GM21737 (cell line): ENCODE data around the gene ANGPTL2.

ENCODE experiments used
- ATAC-seq: cut with Tn5 transposase; IDR thresholded peaks from one replicate; pipeline ENCODE4 v1.9.1; 2021; ENCODE audit warnings: mild to moderate bottlenecking, moderate library complexity; ENCODE audit not compliant: unreplicated experiment

ANGPTL2 gene

DNA sequence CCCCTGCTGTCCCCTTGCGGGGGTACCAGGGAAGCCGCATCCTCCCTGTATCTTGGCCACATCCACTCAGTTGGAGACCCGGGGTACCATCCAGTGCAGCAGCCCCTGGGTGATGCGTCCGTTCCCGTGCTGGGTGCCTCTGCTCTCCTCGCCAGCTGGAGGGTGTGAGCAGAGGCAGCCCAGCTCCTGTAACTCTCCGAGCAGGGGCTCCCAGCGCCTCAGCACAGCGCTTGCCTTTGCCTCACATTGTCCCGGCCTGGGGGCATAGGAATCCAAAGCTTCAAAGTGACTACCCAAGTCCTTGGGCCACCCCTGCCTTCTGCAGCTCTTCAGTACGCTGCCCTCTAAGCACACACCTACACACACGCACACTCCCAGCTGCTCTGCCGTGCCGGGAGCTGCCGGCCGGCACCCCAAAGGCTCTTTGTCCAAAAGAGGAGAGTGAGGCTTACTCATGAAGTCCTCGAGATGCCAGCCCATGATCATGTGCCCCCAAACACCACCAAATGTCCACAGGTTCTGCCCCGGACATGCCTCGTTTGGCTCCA lies 733 bp downstream of the ANGPTL2 start:
- ATAC-seq, result no peak

DNA sequence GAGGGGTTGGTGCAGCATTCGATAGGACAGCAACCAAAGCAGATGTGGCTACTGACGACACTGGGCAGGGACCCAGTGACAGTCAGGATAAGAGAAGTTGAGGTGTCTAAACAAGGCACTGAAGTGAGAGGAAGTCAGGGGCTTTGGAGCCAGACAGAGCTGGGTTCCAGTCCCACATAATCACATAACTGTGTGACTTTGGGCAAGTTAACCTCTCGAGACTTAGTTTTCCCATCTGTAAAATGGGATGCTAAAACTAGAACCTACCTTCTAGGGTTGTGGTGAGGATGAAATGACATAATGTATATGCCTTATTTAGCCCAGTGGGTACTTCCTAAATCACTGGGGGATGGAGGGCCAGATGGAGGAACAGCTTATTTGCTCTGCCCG lies 3.1 kb downstream of the ANGPTL2 start:
- ATAC-seq, result no peak

DNA sequence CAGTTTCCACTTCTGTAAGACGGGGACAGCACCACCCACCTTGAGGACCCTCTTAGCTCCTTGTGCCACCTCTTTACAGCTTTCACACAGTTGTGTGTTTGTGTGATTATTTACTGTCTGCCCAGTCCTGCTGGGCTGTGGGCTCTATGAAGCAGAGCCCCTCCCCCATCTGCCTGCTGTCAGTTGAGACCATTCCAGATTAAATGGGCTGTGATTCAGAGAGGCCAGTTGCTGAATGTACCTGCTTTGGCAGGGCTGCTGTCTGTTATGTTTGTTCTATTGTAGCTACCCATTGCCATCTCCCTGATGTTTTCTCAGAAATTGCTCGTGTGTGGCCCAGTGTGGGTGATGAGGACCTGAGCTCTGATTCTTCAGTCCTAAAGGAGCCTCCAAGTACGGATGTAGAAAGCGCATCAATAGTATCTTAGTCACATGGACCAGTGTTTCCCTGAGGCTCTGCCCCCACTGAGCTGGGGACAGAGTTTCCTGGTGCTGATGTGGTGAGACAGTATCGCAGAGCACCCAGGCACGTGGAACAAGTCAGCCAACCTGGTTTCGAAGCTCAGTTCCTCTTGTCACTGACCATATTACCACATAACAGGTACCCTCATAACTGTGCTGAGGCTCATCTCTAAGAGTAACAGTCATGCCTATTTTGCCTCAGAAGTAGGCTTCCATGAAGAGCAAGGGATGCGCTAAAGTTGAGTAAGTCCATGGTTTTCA lies 3.7 kb downstream of the ANGPTL2 start:
- ATAC-seq, result no peak

DNA sequence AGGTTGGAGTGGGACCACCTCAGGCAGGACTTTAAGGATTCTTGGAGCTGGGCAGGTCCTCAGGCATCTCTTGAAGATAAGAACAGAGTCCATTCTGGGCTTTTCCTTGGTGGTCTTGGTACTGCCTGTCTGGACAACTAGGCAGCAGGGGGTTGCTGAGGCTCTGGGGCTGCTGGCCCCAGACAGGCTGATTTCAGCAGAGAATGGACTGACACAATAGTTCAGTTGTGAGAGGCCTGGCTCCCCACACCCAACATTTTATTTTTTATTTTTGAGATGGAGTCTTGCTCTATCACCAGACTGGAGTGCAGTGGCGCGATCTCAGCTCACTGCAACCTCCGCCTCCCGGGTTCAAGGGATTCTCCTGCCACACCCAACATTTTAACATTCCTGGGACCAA lies 4.6 kb downstream of the ANGPTL2 start:
- ATAC-seq, result no peak

DNA sequence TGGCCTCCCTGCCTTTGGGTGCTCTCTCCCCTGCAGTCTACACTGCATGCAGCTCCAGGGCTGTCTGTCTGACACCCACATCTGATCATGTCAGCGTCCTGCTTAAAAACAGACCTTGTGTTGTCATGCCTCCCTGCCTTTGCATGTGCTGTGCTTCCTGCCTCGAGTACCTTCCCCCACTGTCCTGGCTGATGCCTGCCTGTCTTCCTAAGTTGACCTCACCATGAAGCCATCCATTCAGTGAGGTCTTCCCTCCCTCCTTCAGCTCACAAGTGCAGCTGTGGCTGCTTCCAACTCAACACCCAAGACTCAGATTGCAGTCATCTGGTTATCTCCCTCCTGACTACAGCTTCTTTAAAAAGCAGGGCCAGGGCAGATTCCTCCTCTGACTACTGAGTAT lies 5.5 kb downstream of the ANGPTL2 start:
- ATAC-seq, result no peak

DNA sequence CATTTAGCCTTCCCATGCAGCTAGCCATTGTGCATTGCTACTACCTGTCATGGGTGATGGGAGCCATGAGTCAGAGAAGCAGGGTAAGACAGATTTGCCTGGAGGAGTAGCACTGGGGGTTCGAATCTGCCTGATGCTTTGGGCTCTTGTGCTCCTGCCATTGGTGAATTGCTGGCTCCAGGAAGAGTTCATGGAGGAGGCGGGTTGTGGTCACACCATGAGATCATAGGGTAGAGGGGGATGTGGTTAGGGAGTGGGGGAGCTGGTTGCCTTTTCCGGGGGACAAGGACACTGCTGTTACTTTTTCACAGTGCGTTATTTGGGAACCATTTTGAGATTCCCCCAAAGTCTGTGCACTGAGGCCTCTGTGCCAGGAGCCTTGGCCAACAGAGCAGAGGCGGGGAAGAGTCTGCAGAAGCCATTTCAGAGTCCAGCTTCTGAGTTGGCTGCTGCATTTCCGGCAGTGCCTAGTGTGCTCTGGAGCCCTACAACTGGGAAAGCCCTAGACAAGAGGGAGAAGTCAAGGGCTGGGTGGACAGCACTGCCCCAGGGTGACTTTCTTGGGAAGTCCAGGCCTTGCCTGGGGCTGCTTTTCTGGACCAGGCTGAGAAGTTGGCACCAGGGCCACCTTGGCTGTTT lies 6.2 kb downstream of the ANGPTL2 start:
- ATAC-seq, result no peak

DNA sequence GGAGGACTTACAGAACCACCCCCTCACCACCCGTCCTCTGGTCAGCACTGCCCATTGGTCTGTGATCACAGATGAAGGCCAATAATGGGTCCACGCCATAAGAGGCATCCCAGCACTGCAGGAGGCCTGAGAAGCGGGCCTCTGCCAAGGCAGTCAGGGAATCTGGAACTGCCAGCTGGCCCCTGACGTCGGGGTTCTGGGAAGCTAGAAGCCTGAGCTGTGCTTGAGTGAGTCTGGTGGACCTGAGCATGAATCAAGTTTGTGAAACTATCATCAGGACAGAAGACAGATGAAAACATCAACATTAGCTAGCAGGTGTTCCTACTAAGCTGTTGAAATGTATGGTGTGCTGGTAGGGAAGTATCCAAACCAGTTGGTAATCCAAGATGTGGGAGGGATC lies 7.8 kb downstream of the ANGPTL2 start:
- ATAC-seq, result no peak

DNA sequence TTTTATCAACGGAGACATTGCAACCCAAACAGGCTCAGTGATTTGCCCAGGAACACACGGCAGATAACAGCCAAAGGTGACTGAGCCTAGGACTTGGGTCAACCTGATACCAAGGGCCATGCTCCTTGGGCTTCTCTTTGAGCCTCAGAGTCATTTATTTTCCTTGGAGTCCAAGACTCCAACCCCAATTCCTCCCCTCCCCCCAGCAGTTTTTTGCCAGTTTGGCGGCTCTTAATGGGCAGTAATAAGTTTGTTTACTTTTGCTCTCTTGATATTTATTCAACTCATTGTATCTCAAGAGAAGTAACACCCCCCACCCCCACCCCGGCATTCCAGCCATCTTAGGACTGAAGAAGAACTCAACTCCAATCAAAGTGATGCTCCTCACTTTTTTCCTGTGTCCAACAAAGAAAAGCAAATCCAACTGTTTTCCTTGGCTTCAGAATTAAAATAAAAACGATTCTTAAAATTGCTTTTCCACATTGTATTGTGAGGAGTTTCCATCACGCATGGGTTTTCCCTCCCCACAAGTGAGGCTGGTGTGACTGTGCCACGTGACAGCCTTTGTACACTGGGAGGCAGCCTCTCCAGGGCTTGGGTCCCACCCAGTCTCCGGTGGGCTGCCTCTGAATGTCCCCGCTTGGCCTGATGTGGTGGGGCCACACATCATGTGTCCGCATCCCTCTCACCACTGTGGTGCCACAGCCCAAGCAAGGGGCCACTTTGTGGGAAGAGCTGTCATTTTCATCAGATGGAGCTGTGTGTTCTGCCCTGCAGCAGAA lies 9.1 kb downstream of the ANGPTL2 start:
- no peak for ATAC-seq

DNA sequence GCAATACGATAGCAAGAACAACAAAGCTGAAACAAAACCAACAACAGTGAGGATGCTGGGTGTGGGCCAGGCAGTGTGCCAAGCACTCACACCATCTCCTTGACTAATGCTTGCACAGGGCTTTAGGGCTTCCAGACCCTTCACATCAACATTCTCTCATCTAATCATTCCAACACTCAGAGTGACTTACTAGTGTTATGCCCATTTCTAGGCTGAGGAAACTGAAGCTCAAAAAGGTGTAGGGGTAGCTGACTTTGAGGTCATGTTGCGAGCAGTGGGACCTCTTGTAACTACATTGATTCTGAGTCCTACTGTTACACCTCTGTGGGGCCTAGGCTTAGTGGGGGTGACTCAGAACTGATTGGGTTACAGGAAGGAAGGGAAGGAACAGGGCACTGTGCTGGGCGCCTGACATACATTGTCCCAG lies 9.7 kb downstream of the ANGPTL2 start:
- no peak for ATAC-seq

DNA sequence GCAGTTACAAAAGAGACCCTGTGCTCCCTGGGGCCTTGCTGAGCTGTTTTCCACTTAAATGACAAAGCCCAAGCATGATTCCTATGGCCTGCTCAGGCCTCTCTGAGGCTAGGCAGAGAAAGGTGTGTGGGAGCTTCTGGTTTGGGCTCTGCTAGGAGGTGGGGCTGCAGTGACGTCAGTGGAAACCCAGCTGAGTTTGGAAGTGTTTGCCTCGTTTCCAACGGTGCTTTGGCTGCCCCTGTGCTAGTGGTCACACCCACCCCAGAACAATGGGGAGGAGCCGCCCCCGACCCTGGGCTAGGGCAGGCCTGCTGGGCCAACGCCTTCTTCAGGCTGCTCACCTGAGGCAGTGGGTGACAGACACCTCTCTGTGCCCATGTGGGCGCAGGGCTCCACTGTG lies 10.4 kb downstream of the ANGPTL2 start:
- no peak for ATAC-seq

DNA sequence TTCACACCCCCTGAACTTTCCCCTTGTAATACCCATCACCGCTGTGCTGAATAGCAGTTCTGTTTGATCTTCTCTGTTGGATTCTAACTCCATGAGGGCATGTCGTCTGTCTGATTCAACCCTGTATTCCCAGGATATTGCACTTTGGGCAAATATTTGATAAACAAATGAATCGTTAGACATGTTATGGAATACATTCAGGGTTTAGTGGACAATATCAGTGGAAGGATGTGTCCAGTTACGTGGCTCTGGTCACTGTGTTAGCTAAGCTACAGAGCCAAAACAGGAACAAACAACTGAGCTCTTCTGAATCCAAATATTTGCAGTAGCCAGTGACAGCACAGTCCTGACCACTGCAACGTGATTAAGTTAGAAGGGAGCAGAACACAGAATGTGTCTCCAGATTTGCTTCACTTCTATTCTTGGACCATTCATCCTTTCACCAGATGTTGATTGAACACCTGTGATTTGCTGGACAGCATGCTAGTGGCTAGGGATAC lies 13.2 kb downstream of the ANGPTL2 start:
- ATAC-seq, result no peak

DNA sequence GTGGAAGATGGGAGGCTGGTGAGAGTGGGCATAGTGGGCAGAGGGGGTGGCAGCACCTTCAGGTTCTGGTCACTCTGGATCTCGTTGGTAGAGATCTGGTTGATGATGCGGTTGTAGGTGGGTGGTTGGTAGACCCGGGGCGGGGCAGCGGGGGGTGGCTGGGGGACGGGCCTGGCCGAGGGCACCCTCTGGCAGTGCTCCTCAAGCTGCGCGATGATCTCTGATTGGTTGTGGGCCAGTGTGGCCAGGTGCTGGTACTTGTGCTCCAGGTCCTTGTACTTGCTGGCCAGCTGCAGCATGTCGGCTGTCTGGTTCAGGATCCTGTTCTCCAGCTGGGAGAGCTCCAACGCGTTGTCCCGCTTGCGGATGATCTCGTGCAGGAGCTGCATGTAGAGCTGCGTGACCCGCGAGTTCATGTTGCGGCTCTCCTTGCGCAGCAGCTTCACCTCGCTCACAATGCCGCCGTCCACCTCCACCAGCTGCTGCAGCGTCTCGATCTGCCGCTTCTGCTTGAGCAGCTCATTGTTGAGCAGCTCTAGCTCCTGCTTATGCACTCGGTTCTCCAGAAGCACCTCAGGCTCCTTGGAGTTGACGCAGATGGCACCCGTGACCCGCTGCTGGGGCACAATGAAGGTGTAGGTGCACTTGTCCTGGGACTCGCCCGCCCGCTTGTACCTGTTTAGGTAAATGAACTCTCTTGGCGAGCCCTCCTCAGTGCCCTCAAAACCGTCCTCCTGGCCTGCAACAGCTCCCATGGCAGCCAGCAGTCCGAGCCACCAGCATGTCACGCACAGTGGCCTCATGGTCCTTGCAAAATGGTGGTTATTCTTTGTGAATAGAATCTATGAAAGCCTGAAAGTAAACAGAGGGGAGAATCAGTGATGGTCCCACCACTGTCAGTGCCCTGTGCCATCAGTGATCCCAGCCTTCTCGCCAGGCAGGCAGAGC lies 14.2 kb downstream of the ANGPTL2 start:
- no peak for ATAC-seq

DNA sequence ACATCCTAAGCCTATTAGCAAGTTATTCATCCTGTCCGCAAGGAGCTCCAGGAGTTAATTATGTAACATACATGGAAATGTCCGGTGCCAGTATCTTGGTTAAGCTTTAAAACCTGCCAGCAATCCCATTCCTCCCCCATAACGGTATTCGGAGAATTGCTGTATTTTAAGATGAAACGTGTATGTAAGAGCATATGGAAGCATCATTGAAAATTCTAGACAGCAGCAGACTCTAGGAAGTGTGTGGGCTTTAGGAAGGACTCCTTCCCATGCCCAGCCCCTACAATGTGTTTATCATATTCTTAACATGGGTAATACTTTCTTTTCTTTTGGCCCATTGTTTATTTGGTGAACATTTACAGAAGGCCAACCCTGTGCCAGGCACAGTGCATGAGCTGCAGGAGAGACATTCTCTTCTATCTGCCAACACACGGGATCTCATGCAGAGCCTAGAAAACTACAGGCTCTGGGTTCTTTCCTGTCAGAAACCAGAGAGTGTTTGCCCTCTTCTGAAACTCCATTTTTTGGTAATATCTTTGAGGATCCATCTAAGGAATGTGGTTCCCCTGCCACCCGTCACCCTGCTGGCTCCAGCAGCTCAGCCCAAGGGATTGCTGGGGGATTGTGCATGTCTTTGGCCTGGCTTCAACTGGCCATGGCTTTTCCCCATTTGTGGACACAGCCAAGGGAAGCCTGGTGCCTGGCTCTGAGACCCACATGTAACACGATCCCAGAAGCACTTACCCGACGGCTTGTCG lies 15.1 kb downstream of the ANGPTL2 start:
- no peak for ATAC-seq

DNA sequence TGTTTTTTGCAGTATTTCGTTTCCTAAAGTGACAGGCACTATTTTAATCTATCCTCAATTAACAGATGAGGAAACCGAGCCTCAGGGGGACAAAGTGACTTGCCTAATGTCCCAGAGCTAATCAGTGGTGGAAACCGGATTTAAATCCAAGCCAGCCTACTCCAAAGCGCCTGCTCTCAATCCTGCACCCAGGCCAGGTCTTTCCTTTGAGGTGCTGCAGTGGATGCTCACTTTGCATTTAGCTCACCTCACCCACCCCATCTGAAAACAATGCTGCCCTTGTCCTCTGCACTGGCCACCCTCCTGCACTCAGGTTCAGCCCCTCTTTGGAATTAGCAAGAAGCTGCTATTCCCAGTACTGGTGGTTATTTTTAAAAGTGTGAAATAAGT lies 16.0 kb downstream of the ANGPTL2 start:
- ATAC-seq, result no peak

DNA sequence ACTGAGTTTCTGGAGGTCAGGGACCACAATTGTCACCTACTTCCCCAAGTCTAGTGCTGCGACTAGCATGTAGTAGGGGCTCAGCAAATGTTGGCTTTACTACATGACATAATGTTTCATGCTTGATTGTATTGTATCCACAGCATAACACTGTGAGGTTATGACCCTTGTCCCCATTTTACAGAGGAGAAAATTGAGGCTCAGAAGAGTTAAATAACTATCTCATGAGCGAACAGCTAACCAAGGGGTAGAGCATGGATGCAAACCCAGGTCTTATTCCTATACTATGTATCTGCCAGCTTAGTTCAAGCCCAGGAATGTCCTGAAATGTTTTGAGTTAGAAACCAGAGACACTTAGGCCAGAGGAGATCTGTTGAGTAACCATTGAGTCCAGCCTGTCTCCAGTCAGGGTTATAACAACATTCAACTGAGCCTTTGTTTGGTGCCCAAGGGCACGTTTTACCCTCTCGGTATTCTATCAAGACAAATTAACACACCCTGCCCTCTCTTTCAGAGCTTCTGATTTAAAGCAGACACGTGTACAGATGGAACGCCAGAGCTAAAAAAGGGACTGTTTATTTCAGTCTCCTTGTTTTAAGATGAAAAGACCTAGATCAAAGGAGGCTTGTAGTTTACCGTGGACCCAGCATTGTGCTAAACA lies 16.5 kb downstream of the ANGPTL2 start:
- ATAC-seq, result no peak

DNA sequence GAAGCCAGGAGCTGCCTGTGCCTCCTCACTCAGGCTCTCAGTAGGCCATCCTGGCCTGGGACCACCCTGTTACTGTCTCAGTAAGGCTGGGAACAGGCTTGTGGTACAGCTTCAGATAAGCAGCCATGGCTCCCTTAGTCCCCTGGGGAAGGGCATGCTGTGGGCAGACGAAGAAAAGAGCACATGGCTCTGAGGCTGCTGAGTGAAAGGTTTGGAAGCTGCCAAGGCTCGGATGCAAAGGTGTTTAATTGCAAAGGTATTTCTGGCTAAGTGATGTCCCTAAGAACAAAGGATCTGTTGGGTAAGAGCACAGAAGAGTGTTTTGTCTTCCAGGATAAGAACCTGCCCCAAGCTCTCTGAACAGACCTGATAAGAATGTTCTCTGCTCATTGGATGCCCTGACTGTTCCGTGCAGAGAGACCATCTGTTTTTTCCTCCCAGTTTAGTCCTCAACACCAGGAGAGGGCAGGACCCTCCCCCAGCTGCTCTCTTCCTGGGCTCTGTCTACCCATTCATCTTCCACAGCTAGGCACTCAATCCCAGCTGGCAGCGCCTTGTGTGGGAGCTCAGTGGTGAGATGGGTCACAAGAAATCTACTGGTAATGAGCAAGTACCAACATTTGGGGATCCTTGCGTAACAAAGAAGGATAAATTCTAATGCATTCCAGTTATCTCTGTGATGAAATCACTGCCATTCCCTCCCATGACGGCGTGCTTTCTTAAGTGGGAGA lies 17.7 kb downstream of the ANGPTL2 start:
- no peak for ATAC-seq

DNA sequence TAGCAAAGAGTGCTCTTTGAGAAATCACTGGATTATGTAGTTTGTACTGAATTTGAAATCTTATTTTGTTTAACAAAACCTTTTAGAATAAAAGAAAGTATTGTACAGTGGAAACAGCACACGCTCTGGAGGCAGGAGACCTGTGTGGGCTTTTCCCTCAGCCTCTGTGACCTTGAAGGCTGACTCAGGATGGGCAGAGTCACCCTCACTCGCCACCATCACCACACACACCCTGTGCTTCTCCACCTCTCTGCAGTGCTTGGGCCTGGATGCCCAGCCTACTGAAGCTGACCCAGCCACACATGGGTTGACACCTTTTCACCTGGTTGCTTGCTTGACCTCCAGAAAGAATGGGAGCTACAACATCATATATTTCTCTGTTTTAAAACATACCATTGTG lies 19.6 kb downstream of the ANGPTL2 start:
- no peak for ATAC-seq

DNA sequence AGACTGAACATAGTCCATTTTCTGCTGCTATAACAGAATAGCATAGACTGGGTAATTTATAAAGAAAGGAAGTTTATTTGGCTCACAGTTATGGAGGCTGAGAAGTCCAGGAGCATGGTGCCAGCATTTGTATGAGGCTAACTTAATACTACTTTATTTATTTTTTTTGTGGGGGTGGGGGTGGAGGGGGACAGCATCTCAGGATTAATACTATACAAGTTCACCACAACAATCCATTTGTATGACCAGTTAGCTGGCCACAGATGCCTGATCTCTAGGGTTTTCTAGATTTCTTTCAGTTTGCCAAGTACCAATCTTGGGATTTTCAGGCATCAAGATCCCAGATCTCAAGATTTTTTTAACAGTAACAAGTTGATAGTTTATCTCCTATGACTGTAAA lies 20.3 kb downstream of the ANGPTL2 start:
- ATAC-seq, result no peak

DNA sequence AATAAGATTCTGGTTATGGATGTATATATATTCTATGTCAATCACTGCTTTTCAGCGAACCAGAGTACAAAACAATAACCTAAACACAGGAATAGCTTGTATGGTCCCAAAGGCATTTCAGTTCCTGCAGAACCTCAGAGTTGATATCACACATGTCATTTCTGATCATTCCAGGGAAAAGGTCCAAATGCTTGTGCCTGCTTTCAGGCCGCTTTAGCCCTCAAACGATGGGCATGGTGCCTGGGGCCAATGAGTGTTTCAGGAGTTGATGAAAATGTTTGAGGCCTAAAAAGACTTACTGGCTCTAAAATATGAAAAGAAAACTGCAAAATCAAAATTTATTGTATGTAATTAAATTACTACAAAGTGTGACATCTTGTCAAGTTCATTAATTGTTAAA lies 22.8 kb downstream of the ANGPTL2 start:
- no peak for ATAC-seq
